Activated CD4-positive, alpha-beta T cell treated with anti-CD3 and anti-CD28 coated beads, Interleukin-2, Interleukin-6, amounts not matched to agents 100 ng/mL and 50 ng/mL, durations not matched to agents 16 hours and 8 hours (primary cell): ENCODE data around the gene CDKN2D.
"Not testable (repeated sequence)": the region's sequence is repeated elsewhere in the genome, so short reads cannot be mapped to it uniquely, and the experiment has no call there.

ENCODE experiments used
- DNase-seq: peaks from one replicate; pipeline ENCODE4 v3.0.0-alpha.2; 2020

Gene CDKN2D

DNA sequence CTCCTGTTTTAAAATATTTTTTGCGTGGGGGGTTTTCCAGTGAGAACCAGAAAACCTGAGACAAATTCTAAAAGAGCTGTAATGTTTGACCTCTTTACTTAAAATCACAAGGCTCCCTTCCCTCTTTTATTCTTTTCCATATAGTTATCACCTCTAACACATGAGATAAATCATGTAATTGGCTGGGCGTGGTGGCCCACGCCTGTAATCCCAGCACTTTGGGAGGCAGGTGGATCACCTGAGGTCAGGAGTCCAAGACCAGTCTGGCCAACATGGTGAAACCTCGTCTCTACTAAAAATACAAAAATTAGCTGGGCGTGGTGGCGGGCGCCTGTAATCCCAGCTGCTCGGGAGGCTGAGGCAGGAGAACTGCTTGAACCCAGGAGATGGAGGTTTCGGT is 17.8 kb downstream of the CDKN2D start:
- DNase-seq = not testable (repeated sequence)

- DNase-seq = no peak
These were observed 18.4 kb downstream of the CDKN2D start for GRCh38 chr19:10550336-10550735.

- DNase-seq = no peak
These were observed 19.0 kb downstream of the CDKN2D start for GRCh38 chr19:10549733-10550132.

- no peak for DNase-seq
These were observed 20.0 kb downstream of the CDKN2D start for GRCh38 chr19:10548746-10549276.

DNA sequence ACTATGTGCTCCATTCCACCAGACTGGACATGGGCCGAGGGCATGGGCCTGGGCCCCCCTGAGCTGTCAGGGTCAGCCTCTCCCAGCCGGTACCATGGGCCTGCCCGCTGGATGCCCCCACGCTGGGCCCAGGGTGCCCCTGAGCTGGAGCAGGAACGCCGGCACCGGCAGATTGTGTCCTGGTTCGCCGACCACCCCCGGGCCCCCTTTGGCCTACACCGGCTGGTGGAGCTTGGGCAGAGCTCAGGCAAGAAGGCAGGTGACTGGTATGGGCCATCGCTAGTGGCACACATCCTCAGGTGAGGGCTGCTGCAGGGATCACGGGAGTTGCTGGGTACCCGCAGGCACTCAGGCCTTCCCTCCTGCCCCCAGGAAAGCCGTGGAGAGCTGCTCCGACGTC is 22.0 kb downstream of the CDKN2D start:
- DNase-seq = no peak

GRCh38 chr19:10544753-10545251 is 24.0 kb downstream of the CDKN2D start:
- DNase-seq = no peak

DNA sequence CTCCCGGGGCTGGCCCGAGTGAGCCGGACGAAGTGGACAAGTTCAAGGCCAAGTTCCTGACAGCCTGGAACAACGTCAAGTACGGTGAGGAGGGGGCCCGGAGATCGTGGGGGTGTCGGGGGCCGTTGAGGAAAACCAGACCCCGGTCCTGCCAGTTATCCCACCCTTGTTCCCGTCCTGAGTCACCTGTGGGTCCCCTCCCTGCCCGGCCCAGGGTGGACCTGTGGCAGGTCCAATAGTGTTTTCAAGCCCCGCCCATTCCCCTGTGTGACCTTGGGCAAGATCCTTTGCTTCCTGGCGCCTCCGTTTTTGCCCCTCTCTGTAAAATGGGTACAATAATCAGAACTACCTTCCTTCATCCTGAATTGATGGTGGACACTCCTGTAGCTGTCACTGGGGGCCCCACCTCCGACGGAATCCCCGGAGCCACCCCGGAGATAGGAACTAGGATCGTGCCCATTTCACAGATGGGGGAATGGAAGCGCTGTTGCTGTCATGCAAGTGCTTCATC is 24.5 kb downstream of the CDKN2D start:
- DNase-seq = peak; percentile 33

GRCh38 chr19:10543420-10544241 is 25.1 kb downstream of the CDKN2D start, which contains the start of gene ATG4D:
ATG4D (plus strand) TSS chr19:10543904; CDS start chr19:10544091, 187 bp downstream.
- peak; percentile 82 for DNase-seq

- no peak for DNase-seq
These were observed 25.7 kb downstream of the CDKN2D start for GRCh38 chr19:10543059-10543419.

GRCh38 chr19:10539016-10539415 is 29.8 kb downstream of the CDKN2D start:
- not testable (repeated sequence) for DNase-seq

- no peak for DNase-seq
These were observed 30.4 kb downstream of the CDKN2D start for GRCh38 chr19:10538204-10538983.

GRCh38 chr19:10537668-10538067 is 31.1 kb downstream of the CDKN2D start:
- DNase-seq = no peak

DNA sequence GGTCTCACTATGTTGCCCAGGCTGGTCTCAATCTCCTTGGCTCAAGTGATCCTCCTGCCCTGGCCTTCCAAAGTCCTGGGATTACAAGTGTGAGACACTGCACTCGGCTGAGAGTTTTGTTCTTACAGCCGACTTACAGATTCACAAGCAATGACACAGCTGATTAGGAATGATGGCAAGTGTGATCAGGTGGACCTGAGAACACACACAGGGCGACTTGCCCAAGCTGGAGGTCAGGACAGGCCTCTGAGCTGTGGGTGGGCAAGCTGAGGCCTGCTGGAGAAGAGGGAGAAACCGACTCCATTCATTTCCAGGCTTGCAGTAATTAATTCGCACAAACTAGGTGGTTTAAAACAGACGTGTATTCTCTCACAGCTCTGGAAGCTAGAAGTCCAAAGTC is 33.2 kb downstream of the CDKN2D start:
- no peak for DNase-seq

GRCh38 chr19:10533646-10534386 is 35.0 kb downstream of the CDKN2D start:
- DNase-seq = no peak

DNA sequence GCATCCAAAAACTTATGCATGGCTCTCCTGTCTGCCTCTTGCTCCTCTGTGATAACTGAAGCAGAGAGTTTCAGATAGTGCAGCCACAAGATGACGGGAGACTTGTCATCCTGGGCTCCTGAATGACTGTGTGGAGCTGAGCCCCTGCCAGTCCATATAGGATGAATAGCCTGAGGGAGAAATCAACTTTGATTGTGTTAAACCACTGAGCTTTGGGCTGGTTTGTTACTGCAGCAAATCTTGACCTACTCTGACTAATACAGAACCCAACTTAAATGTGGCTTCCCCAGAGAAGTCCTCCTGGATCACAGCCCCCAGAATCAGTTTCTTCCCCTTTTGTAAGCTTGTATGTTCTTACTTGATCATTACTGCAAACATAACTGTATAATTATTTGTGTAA is 36.3 kb downstream of the CDKN2D start:
- DNase-seq = no peak

- not testable (repeated sequence) for DNase-seq
These were observed 41.9 kb downstream of the CDKN2D start for GRCh38 chr19:10526887-10527286.

- DNase-seq = no peak
These were observed 43.1 kb downstream of the CDKN2D start for GRCh38 chr19:10525636-10526035.

GRCh38 chr19:10523135-10523636 is 45.6 kb downstream of the CDKN2D start:
- no peak for DNase-seq

- DNase-seq = no peak
These were observed 47.2 kb downstream of the CDKN2D start for GRCh38 chr19:10521461-10522171.

DNA sequence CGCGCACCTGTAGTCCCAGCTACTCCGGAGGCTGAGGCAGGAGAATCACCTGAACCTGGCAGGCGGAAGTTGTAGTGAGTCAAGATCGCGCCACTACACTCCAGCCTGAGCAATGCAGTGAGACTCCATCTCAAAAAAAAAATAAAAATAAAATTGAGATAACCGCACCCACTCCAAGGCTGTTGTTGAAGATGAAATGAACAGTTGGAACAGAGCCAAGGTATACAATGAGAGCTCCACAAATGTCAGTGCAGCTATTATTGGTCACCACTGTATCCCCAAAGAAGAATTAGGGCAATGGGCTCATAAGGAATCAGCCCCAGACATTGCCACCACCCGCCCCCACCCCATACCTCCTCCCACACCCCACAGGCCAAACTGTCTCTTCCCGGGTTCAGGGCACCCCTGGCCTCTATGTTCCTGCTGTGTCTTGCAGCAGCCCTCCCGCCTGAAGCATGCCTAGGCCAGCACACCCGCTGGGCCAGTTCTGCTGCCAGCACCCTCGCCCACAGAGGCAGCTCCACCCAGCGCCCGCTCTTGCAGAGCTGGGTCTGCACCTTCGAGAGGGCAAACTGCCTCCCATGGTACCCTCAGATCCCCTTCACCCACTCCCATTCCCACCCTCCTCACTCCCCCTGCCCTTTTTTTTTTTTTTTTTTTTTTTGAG is 48.0 kb downstream of the CDKN2D start:
- no peak for DNase-seq

GRCh38 chr19:10519421-10519820 is 49.4 kb downstream of the CDKN2D start:
- no peak for DNase-seq
